HG03039 (cell line): Measurements from ENCODE around the gene SSR1.

ENCODE experiments used
- ATAC-seq: cut with Tn5 transposase; IDR thresholded peaks from one replicate; pipeline ENCODE4 v1.9.1; 2021; ENCODE audit warnings: mild to moderate bottlenecking, moderate library complexity; ENCODE audit not compliant: unreplicated experiment

SSR1 gene

DNA sequence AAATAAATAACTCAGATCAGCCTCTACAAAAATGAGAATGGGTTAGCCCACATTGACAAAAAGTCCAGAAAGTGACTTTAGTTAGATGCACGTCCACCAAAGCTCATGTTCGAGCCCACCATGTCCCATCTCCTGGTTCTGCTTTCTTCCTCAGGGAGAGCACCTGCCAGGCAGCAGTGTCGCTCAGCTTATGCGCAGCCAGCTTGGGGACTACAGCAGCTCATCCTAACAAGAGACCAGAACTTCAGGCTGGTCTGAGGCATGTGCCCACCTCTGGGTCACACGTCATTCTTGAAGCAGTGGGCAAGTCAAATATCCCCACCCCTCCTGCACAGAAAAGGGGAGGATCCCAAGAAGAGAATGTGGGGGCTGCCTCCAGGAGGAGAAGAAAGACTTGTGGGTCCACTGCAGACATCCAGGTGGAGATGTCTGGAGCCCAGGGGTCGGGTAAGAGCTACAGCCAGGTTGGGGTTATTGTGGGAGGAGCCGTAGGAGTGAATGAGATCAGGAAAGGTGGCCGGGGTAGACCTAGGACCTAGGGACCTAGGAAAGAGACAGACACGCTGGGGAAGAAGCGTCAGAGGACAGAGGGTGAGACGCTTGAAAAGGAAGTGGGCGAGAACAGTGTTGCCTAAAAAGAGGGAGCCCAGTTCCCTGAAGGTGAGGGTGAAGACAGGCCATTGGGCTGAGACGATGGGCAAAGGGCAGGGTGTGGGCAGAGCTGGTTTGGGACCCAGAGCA lies 52.5 kb downstream of the SSR1 start:
- no peak for ATAC-seq

DNA sequence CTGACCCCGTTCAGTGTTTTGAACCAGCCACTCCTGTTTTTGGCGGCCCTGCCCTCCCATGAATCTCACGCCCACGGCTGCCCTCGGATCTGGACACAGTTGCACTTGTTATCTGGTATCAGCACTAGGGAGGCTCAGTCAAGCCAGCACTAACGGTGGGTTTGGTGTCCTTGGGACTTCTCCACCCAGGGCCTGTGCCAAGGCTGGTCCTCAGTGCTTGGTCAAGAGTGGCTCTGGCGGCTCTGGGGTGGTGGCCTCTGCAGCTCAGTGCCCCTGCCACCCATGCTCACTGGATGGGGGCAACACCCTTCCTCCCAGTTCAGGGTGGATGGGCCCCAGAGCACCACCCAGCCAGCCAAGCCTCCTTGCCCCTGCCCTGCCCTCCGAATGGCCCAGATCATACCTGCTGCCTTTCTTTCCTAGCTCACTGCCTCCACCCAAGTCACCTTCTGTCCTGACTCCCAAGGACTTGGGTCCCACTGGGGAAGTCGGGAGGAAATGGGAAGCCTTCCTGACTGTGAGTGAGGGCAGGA lies 54.7 kb downstream of the SSR1 start:
- ATAC-seq, result no peak

DNA sequence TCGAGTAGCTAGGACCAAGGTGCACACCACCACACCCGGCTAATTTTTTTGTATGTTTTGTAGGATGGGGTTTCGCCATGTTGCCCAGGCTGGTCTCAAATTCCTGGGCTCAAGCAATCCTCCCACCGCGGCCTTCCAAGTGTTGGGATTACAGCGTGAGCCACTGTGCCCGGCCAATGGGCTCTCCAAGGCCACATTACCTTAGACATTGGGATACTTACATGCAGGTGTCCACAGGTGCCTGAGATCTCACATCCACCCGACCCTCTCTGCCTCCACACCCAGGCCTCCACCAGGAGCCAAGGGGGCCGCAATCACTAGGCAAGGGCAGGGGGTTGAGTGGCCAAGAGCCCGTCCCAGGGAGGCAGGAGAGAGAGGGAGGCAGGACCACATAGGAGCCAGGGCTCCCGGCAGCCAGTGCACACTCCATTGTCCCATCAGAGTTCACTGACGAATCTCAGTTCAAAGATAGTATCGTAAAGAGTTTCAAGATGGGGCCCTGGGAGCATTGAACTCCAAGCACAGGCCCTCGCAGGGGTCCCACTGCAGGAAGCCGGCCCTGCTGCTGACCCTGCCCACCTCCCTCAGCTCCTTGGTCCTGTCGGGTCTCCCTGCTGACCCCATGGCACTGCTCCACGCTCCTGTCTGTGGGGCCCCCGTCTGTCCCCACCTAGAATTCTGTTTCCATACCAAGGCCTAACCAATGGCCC lies 55.3 kb downstream of the SSR1 start:
- ATAC-seq, result no peak

DNA sequence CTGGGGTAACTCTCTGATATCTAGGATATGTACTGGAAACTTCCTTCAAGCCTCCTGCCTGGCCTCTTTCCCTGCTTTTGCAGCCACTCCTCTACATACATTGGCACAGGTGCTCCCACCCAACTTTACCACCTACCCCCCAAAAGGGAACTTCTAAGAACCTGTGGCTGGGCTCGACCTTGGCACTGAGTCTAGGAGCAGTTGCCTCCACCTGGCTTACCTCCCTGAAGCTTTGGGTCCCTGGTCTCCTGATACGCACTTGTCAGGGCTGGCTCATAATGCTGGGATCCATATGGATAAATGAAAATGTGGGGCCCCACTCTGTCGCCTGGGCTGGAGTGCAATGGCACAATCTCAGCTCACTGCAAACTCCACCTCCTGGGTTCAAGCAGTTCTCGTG lies 56.2 kb downstream of the SSR1 start:
- no peak for ATAC-seq

DNA sequence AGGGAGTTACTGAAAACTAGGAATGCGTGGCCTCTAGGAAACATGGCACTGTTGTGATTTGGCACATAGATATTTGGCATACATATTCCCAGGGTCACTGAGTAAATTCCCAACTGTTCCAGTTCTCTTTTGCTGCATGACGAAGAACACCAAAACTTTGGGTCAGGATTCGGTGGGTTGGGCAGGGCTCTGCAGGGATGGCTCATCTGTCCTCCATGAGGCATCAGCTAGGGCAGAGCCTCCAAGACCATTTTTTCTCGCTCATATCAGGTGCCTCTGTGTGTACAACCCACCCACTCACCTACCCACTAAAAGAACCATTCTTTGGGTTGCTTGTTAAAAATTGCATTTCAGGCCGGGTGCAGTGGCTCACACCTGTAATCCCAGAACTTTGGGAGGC lies 57.1 kb downstream of the SSR1 start:
- no peak for ATAC-seq

DNA sequence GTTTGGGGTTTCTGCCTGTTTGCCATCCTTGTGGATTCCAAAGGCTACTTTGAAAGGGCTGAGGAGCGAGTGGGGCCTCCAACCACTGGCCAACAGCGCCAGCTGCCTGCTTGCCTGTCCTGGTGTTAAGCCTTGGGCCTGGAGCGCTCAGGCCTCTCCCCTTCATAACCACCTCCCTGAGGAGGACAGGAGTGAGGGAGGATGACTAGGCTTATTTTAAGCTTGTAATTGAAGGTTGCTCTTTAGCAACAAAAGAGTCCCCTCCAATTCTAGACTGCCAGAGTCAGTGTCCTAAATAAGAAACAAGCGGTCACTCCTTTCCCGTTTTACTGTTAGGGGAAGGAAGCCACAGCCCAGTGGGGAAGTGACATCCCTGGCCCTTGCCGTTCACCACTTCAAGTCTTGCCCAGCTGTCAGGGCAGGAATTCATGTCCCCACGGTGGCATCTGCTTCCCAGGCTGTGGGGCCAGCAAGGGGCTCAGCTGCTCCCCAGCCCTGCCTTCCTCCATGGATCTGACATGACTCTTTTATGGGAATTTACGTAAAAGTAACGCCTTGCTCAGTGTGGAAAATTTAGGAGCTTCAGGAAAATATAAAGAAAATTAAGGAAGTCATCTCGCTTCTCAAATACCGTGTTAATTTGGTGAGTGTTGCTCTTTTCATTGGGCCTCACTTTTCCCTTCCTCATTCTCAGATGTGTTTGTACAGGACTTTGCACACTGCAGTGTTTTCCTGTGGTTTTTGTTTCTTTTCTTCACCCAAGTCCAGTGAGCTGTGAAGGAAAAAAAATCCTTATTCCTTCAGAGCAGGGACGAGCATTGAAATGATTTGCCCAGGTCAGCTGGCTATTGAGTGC lies 57.8 kb downstream of the SSR1 start:
- ATAC-seq, result no peak

DNA sequence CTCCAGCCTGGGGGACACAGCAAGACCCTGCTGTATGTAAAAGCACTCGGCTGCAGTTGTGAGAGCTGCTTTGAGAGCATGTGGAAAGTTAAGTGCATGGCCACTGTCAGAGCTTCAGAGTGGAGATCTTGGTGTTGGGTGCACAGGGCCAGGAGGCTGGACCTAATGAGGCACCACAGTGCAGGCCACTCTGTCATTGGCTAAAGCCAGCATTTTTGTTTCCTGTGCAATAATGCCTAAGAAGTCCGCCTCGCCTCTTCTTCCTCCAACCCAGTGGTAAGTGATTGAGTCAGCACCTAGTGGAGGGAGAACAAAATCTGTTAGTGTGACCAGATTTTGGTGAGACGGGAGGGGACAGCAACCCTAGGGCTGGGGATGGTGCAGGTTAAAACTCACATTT lies 60.6 kb downstream of the SSR1 start:
- ATAC-seq, result no peak

DNA sequence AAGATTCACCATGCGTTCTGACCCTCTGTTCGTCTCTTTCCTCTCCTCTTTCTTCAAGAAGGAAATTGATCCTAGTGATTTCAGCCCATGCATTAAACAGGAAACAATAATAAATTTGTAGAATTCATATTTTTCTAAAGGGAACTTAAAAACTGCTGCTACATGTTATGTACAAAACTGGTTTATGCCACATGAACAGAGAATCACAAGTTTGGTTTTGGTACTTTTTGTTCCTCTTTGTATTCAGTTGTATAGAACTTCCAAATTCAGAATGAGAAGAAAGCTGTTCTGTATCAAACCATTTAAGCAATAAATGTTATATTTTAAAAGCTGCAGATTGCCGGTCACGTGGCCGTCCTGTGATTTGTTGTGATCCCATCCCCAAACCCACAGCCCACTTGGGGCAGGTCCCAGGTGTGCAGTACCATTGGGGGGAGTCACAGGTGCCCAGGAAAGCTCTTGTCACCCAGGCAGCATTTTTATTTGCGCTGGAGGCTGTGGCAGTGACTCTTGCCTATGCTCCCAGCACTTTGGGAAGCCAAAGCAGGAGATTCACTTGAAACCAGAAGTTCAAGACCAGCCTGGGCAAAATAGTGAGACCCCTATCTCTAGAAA lies 61.2 kb downstream of the SSR1 start:
- no peak for ATAC-seq

DNA sequence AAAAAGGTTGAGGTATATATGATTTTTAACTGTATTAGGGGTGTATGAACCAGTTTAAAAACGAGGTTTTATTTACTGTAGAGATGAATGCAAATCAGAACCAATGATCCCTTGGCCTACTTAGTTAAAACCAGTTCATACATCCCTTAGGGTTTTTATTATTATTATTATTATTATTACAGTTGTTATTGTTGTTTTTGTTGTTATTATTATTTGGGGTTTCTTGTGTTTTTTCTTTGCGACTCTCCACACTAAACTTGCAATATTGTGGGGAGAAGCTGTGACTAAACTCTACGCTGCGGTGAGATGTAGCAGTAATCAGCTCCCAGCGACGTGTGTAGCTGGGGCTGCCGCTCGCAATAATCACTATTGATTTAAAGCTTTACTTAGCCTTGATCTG lies 62.2 kb downstream of the SSR1 start:
- ATAC-seq, result no peak

DNA sequence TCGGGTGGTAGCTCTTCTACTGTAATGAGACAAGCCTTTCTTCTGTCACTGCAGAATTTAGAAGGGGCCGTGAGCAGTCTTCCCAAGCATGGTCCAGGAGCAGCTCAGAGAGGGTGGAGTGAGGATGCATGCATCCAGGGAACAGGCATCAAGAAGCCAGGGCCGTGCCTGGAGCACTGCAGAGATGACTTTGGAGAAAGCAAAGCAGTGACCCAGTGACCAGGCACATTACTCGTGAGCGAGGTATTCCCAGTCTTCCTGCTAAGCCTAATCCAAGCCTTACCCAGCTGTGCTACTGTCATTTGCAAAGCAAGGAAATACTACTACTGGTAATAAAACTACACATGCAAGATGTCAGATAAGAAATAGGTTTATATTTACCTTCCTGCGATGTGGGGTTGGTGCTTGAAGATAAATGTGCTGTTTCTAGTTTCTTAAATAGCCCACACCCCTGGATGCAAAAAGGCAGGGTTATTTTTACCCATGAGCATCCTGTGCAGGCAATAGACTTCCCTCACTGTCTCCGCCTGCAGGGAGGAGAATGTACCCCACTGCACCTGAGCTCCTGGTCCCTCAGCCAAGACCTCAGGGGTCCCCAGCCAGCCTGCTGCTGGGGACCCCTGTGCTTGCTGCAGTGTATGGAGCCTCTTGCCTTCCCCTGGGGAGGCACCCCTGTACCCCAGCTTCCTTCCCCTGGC lies 62.9 kb downstream of the SSR1 start:
- ATAC-seq, result no peak

DNA sequence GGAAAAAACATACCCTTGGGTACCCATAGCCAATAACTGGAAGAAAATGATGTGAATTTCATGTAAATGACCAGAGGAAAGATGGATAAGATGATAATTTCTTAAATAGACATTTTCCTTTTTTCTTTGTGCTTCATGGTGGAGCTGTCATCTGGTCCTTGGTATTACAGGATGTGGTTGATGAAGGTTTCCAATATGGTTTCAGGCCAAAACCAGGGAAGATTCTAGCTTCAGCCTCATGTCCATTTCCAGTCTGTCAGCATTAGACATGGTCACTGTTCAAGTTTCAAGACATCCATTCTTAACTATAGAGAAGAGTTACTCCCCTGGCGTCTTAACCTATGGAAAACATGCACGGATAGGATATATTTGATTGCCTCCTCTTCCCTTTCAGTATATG lies 63.6 kb downstream of the SSR1 start:
- ATAC-seq, result no peak

DNA sequence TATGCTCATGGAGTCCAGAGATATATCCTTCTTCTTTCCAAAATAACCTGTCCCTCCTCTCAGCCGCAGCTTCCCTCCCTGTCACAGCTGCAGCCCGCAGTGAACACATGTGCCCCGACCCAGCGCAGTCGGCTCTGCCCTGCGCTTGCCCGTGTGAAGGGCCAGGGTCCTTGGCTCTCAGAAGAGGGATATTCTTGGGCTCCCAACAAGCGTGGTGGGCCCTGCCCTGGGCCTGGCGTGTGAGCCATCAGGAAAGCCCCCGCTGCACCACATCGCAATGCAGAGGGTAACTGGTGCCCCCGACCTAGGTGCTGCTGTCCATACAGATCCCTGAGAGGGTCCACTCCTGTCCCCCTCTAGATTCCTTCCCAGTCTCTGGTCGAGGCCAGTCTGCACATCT lies 65.2 kb downstream of the SSR1 start:
- no peak for ATAC-seq

DNA sequence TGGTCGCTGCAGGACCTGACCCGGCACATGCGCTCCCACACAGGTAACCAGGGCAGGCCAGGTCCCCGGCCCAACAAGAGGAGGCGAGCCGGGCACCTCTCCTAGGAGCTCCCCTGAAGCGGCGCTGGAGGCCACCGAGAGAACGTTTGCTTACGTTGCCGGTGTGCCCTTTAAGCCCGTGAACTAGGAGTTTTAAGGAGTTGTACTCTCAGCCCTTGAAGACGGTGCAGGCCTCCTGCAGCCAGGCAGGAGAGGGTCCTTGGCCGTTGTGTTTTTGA lies 65.9 kb downstream of the SSR1 start:
- no peak for ATAC-seq

DNA sequence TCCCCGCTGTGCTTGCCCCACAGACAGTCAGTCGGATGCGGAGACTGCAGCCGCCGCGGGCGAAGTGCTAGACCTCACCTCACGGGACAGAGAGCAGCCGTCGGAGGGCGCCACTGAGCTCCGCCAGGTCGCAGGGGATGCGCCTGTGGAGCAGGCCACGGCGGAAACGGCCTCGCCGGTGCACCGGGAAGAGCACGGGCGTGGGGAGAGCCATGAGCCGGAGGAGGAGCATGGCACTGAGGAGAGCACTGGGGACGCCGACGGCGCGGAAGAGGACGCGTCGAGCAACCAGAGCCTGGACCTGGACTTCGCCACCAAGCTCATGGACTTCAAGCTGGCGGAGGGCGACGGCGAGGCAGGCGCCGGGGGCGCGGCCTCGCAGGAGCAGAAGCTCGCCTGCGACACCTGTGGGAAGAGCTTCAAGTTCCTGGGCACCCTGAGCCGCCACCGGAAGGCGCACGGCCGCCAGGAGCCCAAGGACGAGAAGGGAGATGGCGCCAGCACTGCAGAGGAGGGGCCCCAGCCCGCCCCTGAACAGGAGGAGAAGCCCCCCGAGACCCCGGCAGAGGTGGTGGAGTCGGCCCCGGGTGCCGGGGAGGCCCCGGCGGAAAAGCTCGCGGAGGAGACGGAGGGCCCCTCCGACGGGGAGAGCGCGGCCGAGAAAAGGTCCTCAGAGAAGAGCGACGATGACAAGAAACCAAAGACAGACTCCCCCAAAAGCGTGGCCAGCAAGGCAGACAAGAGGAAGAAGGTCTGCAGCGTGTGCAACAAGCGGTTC lies 66.4 kb downstream of the SSR1 start:
- no peak for ATAC-seq

DNA sequence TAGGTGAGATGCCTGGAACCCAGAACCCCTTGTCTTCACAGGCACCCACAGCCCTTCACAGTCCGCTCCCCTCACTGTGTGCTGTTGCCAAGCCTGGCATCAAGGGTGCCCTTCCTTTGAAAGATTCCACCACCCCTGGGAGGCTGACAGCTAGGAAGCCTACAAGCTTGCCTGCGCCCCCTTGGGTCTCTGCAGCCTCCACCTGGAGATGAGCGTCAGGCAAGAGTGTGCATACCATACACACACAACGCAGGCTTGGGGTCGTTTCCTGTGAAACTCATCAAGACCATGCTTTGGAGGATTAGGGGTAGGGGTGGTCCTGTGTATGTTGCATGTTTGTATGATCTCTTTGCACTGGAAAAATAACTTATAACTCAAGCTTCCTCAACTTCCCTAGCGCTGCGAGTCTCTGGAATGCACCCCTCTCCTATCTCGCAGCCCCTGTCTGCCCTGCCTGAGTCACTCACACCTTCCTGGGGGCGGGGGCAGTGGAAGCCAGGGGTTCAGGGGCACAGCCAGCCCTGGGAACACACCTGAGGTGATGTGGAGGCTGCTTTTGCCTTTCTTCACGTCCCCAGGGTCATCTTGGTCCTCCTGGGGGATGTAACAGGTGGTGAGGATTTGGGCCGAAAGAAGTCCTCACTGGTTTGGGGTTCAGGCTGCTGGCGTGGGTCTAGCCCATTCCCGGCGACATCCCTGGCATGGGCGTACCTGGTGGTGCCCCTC lies 67.2 kb downstream of the SSR1 start:
- ATAC-seq, result no peak

DNA sequence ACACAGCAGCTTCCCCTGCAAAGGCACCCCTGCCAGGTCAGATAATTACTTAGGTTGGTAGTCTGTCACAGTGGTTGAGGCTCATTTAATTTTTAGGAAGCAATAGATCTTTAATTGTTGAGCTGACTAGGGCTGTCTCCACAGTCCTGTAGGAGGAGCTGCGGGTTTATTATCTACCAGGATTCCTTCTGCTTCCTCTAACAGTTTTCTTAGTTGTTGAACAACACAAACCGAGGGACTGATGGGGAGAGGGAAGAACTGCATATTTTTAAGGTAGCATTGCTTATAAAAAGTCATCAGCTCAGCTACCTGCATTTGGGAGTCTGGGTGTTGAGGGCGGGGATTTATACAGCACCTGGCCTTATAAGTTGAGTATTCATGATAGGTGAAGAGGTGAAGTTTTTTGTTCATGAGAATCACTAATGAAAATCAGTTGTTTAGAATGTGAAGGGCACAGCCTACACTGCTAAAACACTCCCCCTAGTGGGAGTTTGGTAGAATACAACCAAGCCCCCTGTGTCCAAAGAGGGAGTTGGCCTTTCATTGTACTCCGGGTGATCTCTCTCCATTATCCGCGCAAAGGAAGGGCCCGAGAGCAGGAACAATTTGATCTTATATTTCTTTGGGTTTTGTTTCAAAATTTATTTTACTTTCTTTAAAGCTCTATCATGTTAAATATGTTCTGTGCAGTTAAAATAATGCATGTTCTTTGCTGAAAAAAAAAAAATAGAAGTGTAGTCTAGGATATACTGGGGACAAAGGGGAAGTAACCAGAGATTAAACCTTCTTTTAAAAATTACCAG lies 69.6 kb downstream of the SSR1 start:
- ATAC-seq, result no peak

DNA sequence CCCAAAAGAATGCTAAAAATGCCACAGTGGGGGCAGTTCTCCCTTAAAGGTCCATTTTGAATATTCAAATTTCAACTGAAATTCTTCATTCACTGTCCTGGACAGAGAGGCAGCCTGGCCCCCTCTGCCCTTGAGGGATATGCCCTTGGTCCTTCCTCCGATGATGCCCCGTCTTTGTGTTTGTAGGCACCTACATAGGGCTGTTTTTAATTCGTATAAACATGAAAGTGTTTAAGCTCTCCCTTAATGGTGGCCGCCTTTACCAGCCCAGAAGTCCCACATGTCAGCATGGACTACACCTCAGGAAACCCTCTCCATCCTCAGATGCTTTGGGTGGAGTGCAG lies 70.2 kb downstream of the SSR1 start:
- no peak for ATAC-seq
